Uterus (tissue), 2 donors: Measurements from ENCODE around the gene GLB1L2.

Experiments
- POLR2A ChIP-seq, 2 donors: fragments of 450-650 bp; IDR thresholded peaks; one replicate each; pipeline ENCODE4 v1.6.1; 2016; ENCODE audit warnings: antibody characterized with exemption in 2 of 2, mild to moderate bottlenecking in 1 of 2, moderate library complexity in 1 of 2
- TF ChIP-seq, protein P1 (sequence below), 4 experiments: fragments of 200-600 bp in 2 of 4; fragments of 450-650 bp in 2 of 4; sonication (generic) in 2 of 4; IDR thresholded peaks; one replicate each; pipeline ENCODE4 v1.5.1; 2016 to 2019; ENCODE audit warnings: antibody characterized with exemption in 4 of 4, mild to moderate bottlenecking in 2 of 4, moderate library complexity in 1 of 4

DNA sequence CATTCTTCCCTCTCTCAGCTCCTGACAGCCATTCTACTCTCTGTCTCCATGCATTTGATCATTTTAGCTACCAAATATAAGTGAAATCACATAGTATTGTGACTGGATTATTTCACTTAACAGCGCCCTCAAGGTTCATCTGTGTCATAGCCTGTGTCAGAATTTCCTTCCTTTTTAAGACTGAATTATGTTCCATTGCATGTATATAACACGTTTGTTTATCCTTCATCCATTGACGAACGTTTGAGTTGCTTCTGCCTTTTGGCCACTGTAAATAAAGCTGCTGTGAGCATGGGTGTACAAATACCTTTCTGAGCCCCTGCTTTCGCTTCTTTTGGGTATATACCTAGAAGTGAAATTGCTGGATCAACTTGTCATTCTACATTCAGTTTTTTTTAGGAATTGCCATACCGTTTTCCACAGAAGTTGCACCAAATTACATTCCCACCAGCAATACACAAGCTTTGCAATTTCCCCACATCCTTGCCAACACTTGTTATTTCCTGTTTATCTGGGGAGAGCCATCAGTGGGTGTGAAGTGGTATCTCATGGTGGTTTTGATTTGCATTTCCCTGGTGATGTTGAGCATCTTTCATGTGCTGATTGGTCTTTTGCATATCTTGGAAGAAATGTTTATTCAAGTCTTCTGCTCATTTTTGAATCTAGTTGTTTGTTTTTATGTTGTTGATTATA lies 17.5 kb downstream of the GLB1L2 start:
- TF ChIP-seq, protein P1, sequence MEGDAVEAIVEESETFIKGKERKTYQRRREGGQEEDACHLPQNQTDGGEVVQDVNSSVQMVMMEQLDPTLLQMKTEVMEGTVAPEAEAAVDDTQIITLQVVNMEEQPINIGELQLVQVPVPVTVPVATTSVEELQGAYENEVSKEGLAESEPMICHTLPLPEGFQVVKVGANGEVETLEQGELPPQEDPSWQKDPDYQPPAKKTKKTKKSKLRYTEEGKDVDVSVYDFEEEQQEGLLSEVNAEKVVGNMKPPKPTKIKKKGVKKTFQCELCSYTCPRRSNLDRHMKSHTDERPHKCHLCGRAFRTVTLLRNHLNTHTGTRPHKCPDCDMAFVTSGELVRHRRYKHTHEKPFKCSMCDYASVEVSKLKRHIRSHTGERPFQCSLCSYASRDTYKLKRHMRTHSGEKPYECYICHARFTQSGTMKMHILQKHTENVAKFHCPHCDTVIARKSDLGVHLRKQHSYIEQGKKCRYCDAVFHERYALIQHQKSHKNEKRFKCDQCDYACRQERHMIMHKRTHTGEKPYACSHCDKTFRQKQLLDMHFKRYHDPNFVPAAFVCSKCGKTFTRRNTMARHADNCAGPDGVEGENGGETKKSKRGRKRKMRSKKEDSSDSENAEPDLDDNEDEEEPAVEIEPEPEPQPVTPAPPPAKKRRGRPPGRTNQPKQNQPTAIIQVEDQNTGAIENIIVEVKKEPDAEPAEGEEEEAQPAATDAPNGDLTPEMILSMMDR (IDR thresholded peaks at IDR 0.05), result no peak
- no peak for TF ChIP-seq POLR2A (IDR thresholded peaks at IDR 0.05)
